Hematopoietic multipotent progenitor cell treated with erythropoietin and hydrocortisone succinate and interleukin-3 and kit ligand, for 4 days (in vitro differentiated cells): ENCODE results near the gene DCAF7.

Experiments used
- DNase-seq: peaks from one replicate; pipeline ENCODE4 v3.0.0-alpha.2; 2015

DCAF7 gene

GRCh38 chr17:63525190-63525946 lies 24.9 kb upstream of the DCAF7 start:
- no peak for DNase-seq

DNA sequence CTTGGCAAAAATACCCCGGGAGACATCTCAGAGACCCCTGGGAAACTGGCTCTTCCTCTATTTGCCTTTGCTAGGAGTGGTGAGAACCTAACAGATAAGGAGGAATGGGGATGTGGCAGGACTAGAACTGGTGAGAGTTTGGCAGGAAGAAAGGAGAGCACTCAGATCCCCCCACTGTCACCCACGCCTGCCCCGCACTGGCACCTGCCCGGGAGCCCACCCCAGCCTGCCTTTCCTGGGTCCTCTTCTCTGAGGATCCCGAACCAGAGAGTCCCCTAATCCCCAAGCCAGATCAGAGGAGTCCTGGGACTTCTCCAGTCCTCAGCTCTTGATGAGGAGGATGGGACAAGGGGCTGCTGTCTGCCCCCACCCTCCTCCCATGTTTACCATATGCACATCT lies 23.4 kb upstream of the DCAF7 start:
- DNase-seq: no peak

DNA sequence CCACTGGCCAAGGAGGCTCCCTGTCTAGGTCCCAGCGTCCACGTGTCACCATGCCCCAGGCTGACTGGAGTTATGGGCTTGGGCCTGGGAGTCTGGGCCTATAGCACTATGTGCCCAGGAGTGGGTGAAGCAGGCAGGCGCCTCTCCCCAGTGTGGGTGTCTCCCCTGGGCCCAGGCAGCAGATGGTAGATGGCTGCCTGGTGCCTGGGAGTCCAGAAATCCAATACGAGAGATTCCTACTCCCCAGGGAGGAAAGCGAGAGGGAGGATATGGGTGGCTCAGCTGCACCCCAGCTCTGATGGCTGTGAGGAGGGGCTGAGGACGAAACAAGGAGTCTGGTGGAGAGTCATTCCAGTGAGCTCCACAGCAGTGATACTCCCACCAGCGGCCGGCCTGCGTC lies 22.1 kb upstream of the DCAF7 start:
- DNase-seq: no peak

- DNase-seq: peak; percentile 74
Measured at GRCh38 chr17:63529711-63530556, 20.3 kb upstream of the DCAF7 start.

GRCh38 chr17:63530557-63531021 lies 19.7 kb upstream of the DCAF7 start:
- no peak for DNase-seq

DNA sequence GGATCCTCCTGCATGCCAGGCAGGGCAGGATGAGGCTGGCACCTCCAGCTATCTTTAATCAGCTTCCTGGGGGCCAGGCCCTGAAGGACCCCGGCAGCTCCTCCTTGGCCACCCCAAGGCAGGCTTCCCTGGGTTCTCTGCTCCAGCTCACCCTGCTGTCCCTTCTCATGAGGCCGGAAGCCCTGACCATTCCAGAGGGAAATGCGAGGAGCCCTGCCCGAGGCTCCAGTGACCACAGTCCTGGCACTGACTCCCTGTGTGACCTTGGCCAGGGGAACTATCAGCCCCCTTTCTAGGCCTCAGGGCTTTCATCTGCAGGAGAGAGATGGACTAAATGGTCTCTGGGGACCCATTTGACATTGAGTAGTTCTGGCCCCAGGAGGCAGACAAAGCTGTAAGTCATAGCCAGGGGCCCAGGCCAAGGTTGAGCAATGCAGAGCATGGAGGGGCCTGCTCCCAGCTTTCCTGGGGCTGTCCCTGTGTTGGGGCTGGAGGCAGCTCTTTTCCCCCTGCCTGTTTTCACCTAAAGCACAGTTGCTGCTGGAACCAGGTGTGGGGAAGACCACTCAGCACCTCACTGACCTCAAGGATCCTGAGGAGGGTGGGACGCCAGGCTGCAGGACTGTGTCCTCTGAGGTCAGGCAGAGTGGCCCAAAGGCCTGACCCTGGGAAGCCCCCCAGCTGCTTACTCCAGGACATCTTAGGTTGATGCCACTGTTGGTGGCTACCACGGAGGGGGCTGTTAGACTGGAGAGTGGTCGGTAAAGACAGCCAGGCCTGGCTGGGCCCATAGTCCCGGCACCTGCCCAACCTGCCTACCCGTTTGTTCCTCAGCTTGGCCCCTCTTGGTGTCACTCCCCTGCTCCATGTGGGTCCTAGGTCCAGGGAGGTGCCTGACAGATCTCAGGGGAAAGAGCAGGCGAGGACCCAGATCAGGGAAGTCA lies 19.0 kb upstream of the DCAF7 start:
- no peak for DNase-seq

GRCh38 chr17:63533433-63534077 lies 16.7 kb upstream of the DCAF7 start:
- no peak for DNase-seq

- DNase-seq: no peak
Measured at GRCh38 chr17:63534078-63534570, 16.2 kb upstream of the DCAF7 start.

DNA sequence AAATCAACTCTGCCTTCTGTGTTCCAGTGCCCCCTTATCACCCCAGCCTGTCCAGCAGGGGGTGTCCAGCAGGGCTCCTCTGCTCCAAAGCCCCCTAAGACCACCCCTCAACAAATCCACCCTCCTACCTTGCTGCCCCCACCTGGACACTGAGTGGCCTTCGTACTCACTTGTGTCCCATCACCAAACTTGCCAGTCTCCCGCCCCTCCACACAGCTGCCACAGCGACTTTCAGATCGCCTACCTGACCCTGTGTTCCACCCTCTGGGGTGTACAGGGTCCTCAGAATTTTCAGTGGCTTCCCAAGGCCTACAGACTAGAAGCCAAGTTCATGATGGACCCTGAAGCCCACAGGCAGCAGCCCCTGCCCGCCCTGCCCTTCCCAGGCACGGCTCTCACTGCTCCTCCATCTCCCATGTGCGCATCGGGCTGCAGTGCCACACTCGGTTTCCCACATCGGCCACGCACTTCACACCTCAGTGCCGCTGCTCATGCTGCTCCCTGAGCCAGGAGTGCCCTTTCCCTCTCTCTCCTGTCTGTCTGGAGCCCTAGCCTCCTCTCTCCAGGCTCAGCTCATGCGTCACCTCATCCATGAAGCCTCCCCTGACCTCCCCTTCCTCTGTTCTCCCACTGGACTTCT lies 15.3 kb upstream of the DCAF7 start:
- no peak for DNase-seq

DNA sequence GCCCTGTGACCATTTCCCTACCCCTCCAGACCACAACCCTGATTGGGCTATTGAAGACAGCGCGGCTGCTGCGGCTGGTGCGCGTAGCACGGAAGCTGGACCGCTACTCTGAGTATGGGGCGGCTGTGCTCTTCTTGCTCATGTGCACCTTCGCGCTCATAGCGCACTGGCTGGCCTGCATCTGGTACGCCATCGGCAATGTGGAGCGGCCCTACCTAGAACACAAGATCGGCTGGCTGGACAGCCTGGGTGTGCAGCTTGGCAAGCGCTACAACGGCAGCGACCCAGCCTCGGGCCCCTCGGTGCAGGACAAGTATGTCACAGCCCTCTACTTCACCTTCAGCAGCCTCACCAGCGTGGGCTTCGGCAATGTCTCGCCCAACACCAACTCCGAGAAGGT lies 14.6 kb upstream of the DCAF7 start:
- DNase-seq: no peak

GRCh38 chr17:63537001-63537400 lies 13.3 kb upstream of the DCAF7 start:
- DNase-seq: no peak

DNA sequence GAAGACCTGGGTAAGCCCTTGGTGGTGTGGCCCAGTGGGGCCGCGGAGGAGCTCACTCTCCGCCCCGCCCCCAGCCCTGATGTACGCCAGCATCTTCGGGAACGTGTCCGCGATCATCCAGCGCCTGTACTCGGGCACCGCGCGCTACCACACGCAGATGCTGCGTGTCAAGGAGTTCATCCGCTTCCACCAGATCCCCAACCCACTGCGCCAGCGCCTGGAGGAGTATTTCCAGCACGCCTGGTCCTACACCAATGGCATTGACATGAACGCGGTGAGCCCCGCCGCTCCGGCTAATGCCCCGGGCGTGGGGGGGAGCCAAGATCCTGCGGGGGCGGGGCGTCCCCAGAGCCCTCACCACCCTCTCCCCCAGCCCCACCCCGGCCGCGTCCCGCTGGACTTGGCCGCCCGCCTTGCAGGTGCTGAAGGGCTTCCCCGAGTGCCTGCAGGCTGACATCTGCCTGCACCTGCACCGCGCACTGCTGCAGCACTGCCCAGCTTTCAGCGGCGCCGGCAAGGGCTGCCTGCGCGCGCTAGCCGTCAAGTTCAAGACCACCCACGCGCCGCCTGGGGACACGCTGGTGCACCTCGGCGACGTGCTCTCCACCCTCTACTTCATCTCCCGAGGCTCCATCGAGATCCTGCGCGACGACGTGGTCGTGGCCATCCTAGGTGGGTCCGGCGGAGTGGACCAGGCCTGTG lies 12.1 kb upstream of the DCAF7 start:
- DNase-seq: peak; percentile 20

- DNase-seq: no peak
Measured at GRCh38 chr17:63538693-63539595, 11.3 kb upstream of the DCAF7 start.

GRCh38 chr17:63540590-63540989 lies 9.7 kb upstream of the DCAF7 start:
- no peak for DNase-seq

GRCh38 chr17:63542218-63542545 lies 8.1 kb upstream of the DCAF7 start:
- DNase-seq: no peak

DNA sequence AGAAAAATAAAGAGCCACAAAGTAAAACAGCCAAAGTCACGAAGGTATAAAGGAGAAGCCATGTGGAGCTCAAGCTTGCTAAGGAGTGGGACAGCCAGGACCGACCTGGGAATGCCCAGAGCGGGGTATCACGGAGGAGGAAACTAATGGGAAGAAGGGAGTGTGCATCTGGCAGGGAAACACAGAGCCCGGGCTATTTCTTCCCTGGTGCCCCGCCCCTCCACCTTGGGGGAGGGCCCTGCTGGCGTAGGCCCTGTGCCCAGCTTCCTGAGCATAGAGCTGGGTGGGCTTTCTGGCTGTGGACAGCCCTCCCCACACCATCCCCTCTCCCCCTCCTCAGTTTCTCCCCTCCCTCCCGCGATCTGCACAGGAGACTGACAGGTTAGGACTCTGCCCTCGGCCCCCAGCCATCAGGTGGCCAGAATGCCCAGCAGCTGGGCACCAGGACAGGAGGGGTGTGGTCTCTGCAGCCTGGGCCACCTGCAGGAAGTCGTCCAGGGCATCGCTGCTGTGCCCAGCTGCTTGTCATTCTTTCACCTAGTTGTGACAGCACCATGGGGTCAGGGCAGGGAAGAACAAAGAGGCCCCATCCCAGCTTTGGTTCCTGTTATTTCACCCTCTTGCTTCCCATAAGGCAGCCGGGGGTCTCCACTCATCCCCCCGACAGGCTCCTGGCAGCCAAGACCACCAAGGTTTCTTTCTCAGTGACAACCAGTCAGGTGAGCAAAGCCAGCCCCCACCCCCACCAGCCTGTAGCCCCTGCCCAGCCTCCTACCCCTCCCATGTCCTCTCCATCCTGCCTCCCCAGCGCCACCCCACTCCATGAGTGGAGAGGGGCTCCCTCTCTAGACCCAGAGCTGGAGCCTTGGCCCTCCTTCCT lies 7.1 kb upstream of the DCAF7 start:
- DNase-seq: no peak

GRCh38 chr17:63543822-63544420 lies 6.4 kb upstream of the DCAF7 start:
- no peak for DNase-seq

- no peak for DNase-seq
Measured at GRCh38 chr17:63544467-63545301, 5.6 kb upstream of the DCAF7 start.
